Measurements from ENCODE around the gene GALNT14. TPM values are rescaled to one million over a fixed set of nuclear protein-coding genes. Genes with fewer than 3 reads are reported as not detected.

The GALNT14 gene
- total and polyA plus RNA-seq, 2 of the 13 experiments (the other 11 are each of a cell fraction or from before 2014, with no cell fraction given) = not detected

DNA sequence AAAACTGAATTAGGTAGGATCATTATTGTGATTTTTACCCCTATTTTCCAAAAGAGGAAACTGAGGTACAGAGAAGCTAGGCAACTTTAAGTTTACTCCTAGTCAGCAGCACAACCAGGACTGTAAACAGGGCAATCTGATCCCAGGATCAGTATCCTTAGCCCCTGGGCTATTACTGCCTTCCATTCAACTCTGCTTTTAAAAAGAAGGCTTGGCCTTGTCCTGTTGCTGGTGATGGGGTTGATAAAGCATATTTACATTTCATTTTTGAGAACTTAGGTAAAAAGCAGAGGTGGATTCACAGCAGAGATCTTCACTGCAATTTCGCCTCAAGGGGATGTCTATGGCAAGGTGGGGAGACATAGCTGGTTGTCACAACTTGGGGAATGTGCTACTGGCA is 148.5 kb downstream of the GALNT14 start:
- no peaks in the 10 kb centered on the region for H3K36me3 ChIP-seq (replicated peaks in 1 of 2; ENCODE audit: control insufficient read depth in 1 of 2, insufficient read depth in 2 of 2, low read length in 2 of 2)
- ChIA-PET CTCF (ENCODE audit: low intra/inter-chr PET ratio, low total read pairs) (no interaction called here), POLR2A (no interaction called here)
- in situ Hi-C loops (cut with HindIII; ENCODE audit: extremely low pct_ligation_motif_present, low pct_unique_long_range_greater_than_20kb) (no loop called here), intact Hi-C loops (cut with micrococcal nuclease; ENCODE audit: unreplicated experiment) (no loop called here)
- BruUV-seq (replicated peaks) = no TSS peak
- no peaks in the 10 kb centered on the region; the same call in 1 of the 2 replicates for H4K20me1 ChIP-seq (ENCODE audit: insufficient read depth, low read length)
- H3K27ac ChIP-seq (ENCODE audit: extremely low read length, insufficient read depth, low read length) = no peak overlapping the region
- H3K9ac ChIP-seq (ENCODE audit: insufficient read depth, low read depth, low read length) = no peak overlapping the region
- 0% methylated on average over 1 of the region's 1 CpG for WGBS (ENCODE audit: low lambda C conversion rate)
- no peaks in the 10 kb centered on the region for H3K9me3 ChIP-seq (ENCODE audit: low read length)
- no peaks in the 10 kb centered on the region for H3K79me2 ChIP-seq (ENCODE audit: insufficient read depth, low read length)
- TF ChIP-seq ZNF567 (CRISPR knock-in tag; IDR thresholded peaks at IDR 0.05; ENCODE audit: borderline replicate concordance) (no peak), HCFC1 (IDR thresholded peaks at IDR 0.05; ENCODE audit: low read depth, low read length) (no peak), SP1 (IDR thresholded peaks at IDR 0.05) (no peak), SP1 (CRISPR knock-in tag; IDR thresholded peaks at IDR 0.05) (no peak), SIN3A (IDR thresholded peaks at IDR 0.05; ENCODE audit: borderline replicate concordance, low read depth, low read length) (no peak), ASH2L (IDR thresholded peaks at IDR 0.05; ENCODE audit: insufficient read length, low read depth, low read length) (no peak), HNRNPLL (IDR thresholded peaks at IDR 0.05; ENCODE audit: low read depth, low read length, poor library complexity, severe bottlenecking) (no peak), ZNF44 (CRISPR knock-in tag; IDR thresholded peaks at IDR 0.05) (no peak), MYC (CRISPR knock-in tag; IDR thresholded peaks at IDR 0.05; ENCODE audit: borderline replicate concordance) (no peak), RXRB (CRISPR knock-in tag; IDR thresholded peaks at IDR 0.05; ENCODE audit: borderline replicate concordance) (no peak), AKAP8 (CRISPR knock-in tag; IDR thresholded peaks at IDR 0.05) (no peak), ZNF224 (CRISPR knock-in tag; IDR thresholded peaks at IDR 0.05) (no peak), SP4 (CRISPR knock-in tag; IDR thresholded peaks at IDR 0.05) (no peak), ZNF883 (CRISPR knock-in tag; IDR thresholded peaks at IDR 0.05; ENCODE audit: not compliant biosample characterization) (no peak), HOXA3 (CRISPR knock-in tag; IDR thresholded peaks at IDR 0.05) (no peak), NFATC3 (CRISPR knock-in tag; IDR thresholded peaks at IDR 0.05) (no peak)
- TF ChIP-seq, protein P1, sequence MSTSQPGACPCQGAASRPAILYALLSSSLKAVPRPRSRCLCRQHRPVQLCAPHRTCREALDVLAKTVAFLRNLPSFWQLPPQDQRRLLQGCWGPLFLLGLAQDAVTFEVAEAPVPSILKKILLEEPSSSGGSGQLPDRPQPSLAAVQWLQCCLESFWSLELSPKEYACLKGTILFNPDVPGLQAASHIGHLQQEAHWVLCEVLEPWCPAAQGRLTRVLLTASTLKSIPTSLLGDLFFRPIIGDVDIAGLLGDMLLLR (CRISPR knock-in tag; IDR thresholded peaks at IDR 0.05) = no peak
- TF ChIP-seq, protein P2, sequence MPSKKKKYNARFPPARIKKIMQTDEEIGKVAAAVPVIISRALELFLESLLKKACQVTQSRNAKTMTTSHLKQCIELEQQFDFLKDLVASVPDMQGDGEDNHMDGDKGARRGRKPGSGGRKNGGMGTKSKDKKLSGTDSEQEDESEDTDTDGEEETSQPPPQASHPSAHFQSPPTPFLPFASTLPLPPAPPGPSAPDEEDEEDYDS (CRISPR knock-in tag; IDR thresholded peaks at IDR 0.05) = no peak
- TF ChIP-seq, protein P3, sequence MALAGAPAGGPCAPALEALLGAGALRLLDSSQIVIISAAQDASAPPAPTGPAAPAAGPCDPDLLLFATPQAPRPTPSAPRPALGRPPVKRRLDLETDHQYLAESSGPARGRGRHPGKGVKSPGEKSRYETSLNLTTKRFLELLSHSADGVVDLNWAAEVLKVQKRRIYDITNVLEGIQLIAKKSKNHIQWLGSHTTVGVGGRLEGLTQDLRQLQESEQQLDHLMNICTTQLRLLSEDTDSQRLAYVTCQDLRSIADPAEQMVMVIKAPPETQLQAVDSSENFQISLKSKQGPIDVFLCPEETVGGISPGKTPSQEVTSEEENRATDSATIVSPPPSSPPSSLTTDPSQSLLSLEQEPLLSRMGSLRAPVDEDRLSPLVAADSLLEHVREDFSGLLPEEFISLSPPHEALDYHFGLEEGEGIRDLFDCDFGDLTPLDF (CRISPR knock-in tag; IDR thresholded peaks at IDR 0.05) = no peak
- TF ChIP-seq, protein P4, sequence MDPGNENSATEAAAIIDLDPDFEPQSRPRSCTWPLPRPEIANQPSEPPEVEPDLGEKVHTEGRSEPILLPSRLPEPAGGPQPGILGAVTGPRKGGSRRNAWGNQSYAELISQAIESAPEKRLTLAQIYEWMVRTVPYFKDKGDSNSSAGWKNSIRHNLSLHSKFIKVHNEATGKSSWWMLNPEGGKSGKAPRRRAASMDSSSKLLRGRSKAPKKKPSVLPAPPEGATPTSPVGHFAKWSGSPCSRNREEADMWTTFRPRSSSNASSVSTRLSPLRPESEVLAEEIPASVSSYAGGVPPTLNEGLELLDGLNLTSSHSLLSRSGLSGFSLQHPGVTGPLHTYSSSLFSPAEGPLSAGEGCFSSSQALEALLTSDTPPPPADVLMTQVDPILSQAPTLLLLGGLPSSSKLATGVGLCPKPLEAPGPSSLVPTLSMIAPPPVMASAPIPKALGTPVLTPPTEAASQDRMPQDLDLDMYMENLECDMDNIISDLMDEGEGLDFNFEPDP (CRISPR knock-in tag; conservative IDR thresholded peaks at IDR 0.05) = no peak
- TF ChIP-seq, protein P5, sequence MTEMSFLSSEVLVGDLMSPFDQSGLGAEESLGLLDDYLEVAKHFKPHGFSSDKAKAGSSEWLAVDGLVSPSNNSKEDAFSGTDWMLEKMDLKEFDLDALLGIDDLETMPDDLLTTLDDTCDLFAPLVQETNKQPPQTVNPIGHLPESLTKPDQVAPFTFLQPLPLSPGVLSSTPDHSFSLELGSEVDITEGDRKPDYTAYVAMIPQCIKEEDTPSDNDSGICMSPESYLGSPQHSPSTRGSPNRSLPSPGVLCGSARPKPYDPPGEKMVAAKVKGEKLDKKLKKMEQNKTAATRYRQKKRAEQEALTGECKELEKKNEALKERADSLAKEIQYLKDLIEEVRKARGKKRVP (CRISPR knock-in tag; IDR thresholded peaks at IDR 0.05) = no peak
- no peak overlapping the region for H3K4me2 ChIP-seq (ENCODE audit: low read depth, low read length)
- FAIRE-seq (no peak), DNase-seq (ENCODE audit: low spot score) (no peak), ATAC-seq (no peak)
- H3K4me1 ChIP-seq (ENCODE audit: insufficient read depth, low read length) = no peaks in the 10 kb centered on the region
- H3K4me3 ChIP-seq (replicated peaks in 1 of 3; ENCODE audit: insufficient read depth in 1 of 3, low read depth in 2 of 3, low read length in 3 of 3) = no peak overlapping the region
- H2AFZ ChIP-seq (ENCODE audit: low read length) = no peak overlapping the region
- peaks cover 1 to 23% of the 10 kb centered on the region in 2 experiments; a peak in 4 of 5 replicates for H3K27me3 ChIP-seq (ENCODE audit: control insufficient read depth in 1 of 2, insufficient read depth in 2 of 2, low read length in 2 of 2)
